ENCODE results near the gene MYO6. TPM values are rescaled to one million over a fixed set of nuclear protein-coding genes. Genes with fewer than 3 reads are reported as not detected.
"Not testable (repeated sequence)": the region's sequence is repeated elsewhere in the genome, so short reads cannot be mapped to it uniquely, and the experiment has no call there.

MYO6 gene
- total RNA-seq, 1 experiment from 2014 or later = 46.9 TPM

- no peak overlapping the region for H2BK12ac ChIP-seq (ENCODE audit: insufficient read length, low read depth, low read length)
- no peak overlapping the region for H3K27ac ChIP-seq (ENCODE audit: insufficient read length, low read depth, low read length)
- H2BK120ac ChIP-seq (ENCODE audit: low read depth, low read length, poor library complexity, severe bottlenecking) = no peak overlapping the region
- DNase-seq = no peak
- no peak overlapping the region for H2BK15ac ChIP-seq (ENCODE audit: low read depth, low read length)
- Mint-ChIP-seq H3K27me3 (ENCODE audit: low read depth) (no peaks in the 10 kb centered on the region), H3K36me3 (ENCODE audit: insufficient read depth in 1 of 3, low read depth in 3 of 3) (no peaks in the 10 kb centered on the region), H3K4me3 (no peak overlapping the region), H3K27ac (peak overlapping the region in 1 of 3 experiments; percentile 31; a peak in 1 of 7 replicates), H3K4me1 (no peaks in the 10 kb centered on the region), H3K9me3 (no peaks in the 10 kb centered on the region)
- no peak overlapping the region for H2BK20ac ChIP-seq (ENCODE audit: low read depth, low read length, poor library complexity, severe bottlenecking)
- H2AK5ac ChIP-seq (ENCODE audit: insufficient read length, low read length) = no peak overlapping the region
- no peak overlapping the region for H3T11ph ChIP-seq (ENCODE audit: low read length)
- no peak overlapping the region for H3K9ac ChIP-seq (ENCODE audit: extremely low read depth, insufficient read length, low read length)
- no peak overlapping the region for H3K23ac ChIP-seq (ENCODE audit: insufficient read length, low read depth, low read length)
- H3K9me3 ChIP-seq (ENCODE audit: control insufficient read depth, low read depth, low read length) = no peaks in the 10 kb centered on the region
- no peaks in the 10 kb centered on the region for H3K23me2 ChIP-seq (ENCODE audit: insufficient read length, low read depth, low read length, poor library complexity, severe bottlenecking)
- no peaks in the 10 kb centered on the region for H3K4me1 ChIP-seq (ENCODE audit: insufficient read depth, low read length)
- H2AFZ ChIP-seq (ENCODE audit: low read length) = no peak overlapping the region
- H4K5ac ChIP-seq (ENCODE audit: insufficient read length, low read depth, low read length) = no peak overlapping the region
- H4K91ac ChIP-seq (ENCODE audit: insufficient read length, low read depth, low read length) = no peak overlapping the region
- no peak overlapping the region for H3K14ac ChIP-seq (ENCODE audit: insufficient read depth, low read length)
- no peak overlapping the region for H3K4ac ChIP-seq (ENCODE audit: low read depth, low read length)
- H2BK5ac ChIP-seq (ENCODE audit: insufficient read length, low read length) = no peak overlapping the region
- H3K56ac ChIP-seq (ENCODE audit: insufficient read length, low read depth, low read length) = no peak overlapping the region
- H4K8ac ChIP-seq (replicated peaks; ENCODE audit: insufficient read length, low read depth, low read length) = no peak overlapping the region
- H3K79me2 ChIP-seq (ENCODE audit: insufficient read depth, low read length) = no peaks in the 10 kb centered on the region
- H3K18ac ChIP-seq (ENCODE audit: insufficient read length, low read depth, low read length) = no peak overlapping the region
- H3K27me3 ChIP-seq (ENCODE audit: insufficient read depth, low read length) = no peaks in the 10 kb centered on the region
- H3K4me2 ChIP-seq (ENCODE audit: insufficient read depth, insufficient read length, low read length) = no peak overlapping the region
- no peaks in the 10 kb centered on the region for H3K79me1 ChIP-seq (ENCODE audit: insufficient read depth, low read depth, low read length, poor library complexity, severe bottlenecking)
- WGBS (ENCODE audit: extremely low coverage, insufficient read length, low lambda C conversion rate) = no CpG with 5 or more reads among the region's 2 CpGs
- no peak for TF ChIP-seq CTCF (conservative IDR thresholded peaks at IDR 0.05)
- H4K20me1 ChIP-seq (ENCODE audit: control insufficient read depth, insufficient read depth, insufficient read length) = no peaks in the 10 kb centered on the region
Measured at GRCh38 chr6:75727206-75727605, 21.8 kb upstream of the MYO6 start.

GRCh38 chr6:75731029-75731428 lies 18.0 kb upstream of the MYO6 start:
- not testable (repeated sequence) for H3K27me3 ChIP-seq (ENCODE audit: insufficient read depth, low read length); H2BK5ac ChIP-seq (ENCODE audit: insufficient read length, low read length); H3K4me2 ChIP-seq (ENCODE audit: insufficient read depth, insufficient read length, low read length); H4K20me1 ChIP-seq (ENCODE audit: control insufficient read depth, insufficient read depth, insufficient read length); H3K9me3 ChIP-seq (ENCODE audit: control insufficient read depth, low read depth, low read length); H3K27me3 Mint-ChIP-seq (ENCODE audit: low read depth); H3K79me1 ChIP-seq (ENCODE audit: insufficient read depth, low read depth, low read length, poor library complexity, severe bottlenecking); H2BK120ac ChIP-seq (ENCODE audit: low read depth, low read length, poor library complexity, severe bottlenecking); H3K27ac Mint-ChIP-seq; H2BK20ac ChIP-seq (ENCODE audit: low read depth, low read length, poor library complexity, severe bottlenecking); H3K23me2 ChIP-seq (ENCODE audit: insufficient read length, low read depth, low read length, poor library complexity, severe bottlenecking); H3K36me3 Mint-ChIP-seq (ENCODE audit: insufficient read depth in 1 of 3, low read depth in 3 of 3); H2BK12ac ChIP-seq (ENCODE audit: insufficient read length, low read depth, low read length); H3K4me3 Mint-ChIP-seq; H3K4ac ChIP-seq (ENCODE audit: low read depth, low read length); H4K5ac ChIP-seq (ENCODE audit: insufficient read length, low read depth, low read length); H3K56ac ChIP-seq (ENCODE audit: insufficient read length, low read depth, low read length); H4K91ac ChIP-seq (ENCODE audit: insufficient read length, low read depth, low read length); H3K14ac ChIP-seq (ENCODE audit: insufficient read depth, low read length); H3K23ac ChIP-seq (ENCODE audit: insufficient read length, low read depth, low read length); H2AK5ac ChIP-seq (ENCODE audit: insufficient read length, low read length); H3T11ph ChIP-seq (ENCODE audit: low read length); H3K4me1 ChIP-seq (ENCODE audit: insufficient read depth, low read length); DNase-seq; H4K8ac ChIP-seq (replicated peaks; ENCODE audit: insufficient read length, low read depth, low read length); H3K18ac ChIP-seq (ENCODE audit: insufficient read length, low read depth, low read length); H3K27ac ChIP-seq (ENCODE audit: insufficient read length, low read depth, low read length); H3K4me1 Mint-ChIP-seq; H3K79me2 ChIP-seq (ENCODE audit: insufficient read depth, low read length); H3K9me3 Mint-ChIP-seq; H2AFZ ChIP-seq (ENCODE audit: low read length); H2BK15ac ChIP-seq (ENCODE audit: low read depth, low read length); H3K9ac ChIP-seq (ENCODE audit: extremely low read depth, insufficient read length, low read length)
- no CpG with 5 or more reads among the region's 8 CpGs for WGBS (ENCODE audit: extremely low coverage, insufficient read length, low lambda C conversion rate)

Data from H9 (cell line).